GM23338 (cell line): ENCODE measurements around the gene TMEM170B. TPM values are rescaled to one million over a fixed set of nuclear protein-coding genes. Genes with fewer than 3 reads are reported as not detected.
A peak's percentile ranks its signal among the peaks of the same experiment; 100 is the strongest.

ENCODE experiments used
- ATAC-seq: fragments of 200-7000 bp; cut with Tn5 transposase; 3 replicates; pipeline ENCODE4 v1.9.1; 2020
- DNase-seq: peaks from one replicate; pipeline ENCODE4 v3.0.0-alpha.2; 2015; ENCODE audit warnings: low spot score
- H2AFZ ChIP-seq: fragments of 200-600 bp; sonication (generic); 2 replicates; pipeline ENCODE4 v1.8.0; 2016; ENCODE audit warnings: antibody characterized with exemption, mild to moderate bottlenecking, moderate library complexity
- H3F3A ChIP-seq: fragments of 200-600 bp; sonication (generic); replicated peaks from 2 replicates; pipeline ENCODE4 v1.8.0; 2017; ENCODE audit warnings: antibody characterized with exemption, mixed run types, low read depth
- H3K27ac ChIP-seq: fragments of 200-600 bp; sonication (generic); 2 replicates; pipeline ENCODE4 v1.6.1; 2016; ENCODE audit warnings: low read depth
- H3K27me3 ChIP-seq: fragments of 200-600 bp; sonication (generic); 2 replicates; pipeline ENCODE4 v1.8.0; 2016; ENCODE audit warnings: mild to moderate bottlenecking, mixed run types, moderate library complexity; ENCODE audit not compliant: insufficient read depth
- H3K36me3 ChIP-seq: fragments of 200-600 bp; sonication (generic); 2 replicates; pipeline ENCODE4 v1.8.0; 2016; ENCODE audit warnings: mild to moderate bottlenecking; ENCODE audit not compliant: insufficient read depth
- H3K4me1 ChIP-seq: fragments of 200-600 bp; sonication (generic); 2 replicates; pipeline ENCODE4 v1.8.0; 2016; ENCODE audit warnings: mild to moderate bottlenecking, moderate library complexity; ENCODE audit not compliant: insufficient read depth
- H3K4me2 ChIP-seq: fragments of 200-600 bp; sonication (generic); 2 replicates; pipeline ENCODE4 v1.7.1; 2017; ENCODE audit warnings: mixed run types
- H3K4me3 ChIP-seq: fragments of 200-600 bp; sonication (generic); 2 replicates; pipeline ENCODE4 v1.6.1; 2016; ENCODE audit warnings: mixed run types
- H3K79me2 ChIP-seq: fragments of 200-600 bp; sonication (generic); replicated peaks from 2 replicates; pipeline ENCODE4 v1.8.0; 2017; ENCODE audit warnings: mild to moderate bottlenecking; ENCODE audit not compliant: insufficient read depth
- H3K9me2 ChIP-seq: fragments of 200-600 bp; sonication (generic); 2 replicates; pipeline ENCODE4 v1.8.0; 2017; ENCODE audit not compliant: insufficient read depth
- H4K20me1 ChIP-seq: fragments of 200-600 bp; sonication (generic); replicated peaks from 2 replicates; pipeline ENCODE4 v1.8.0; 2017; ENCODE audit warnings: mild to moderate bottlenecking; ENCODE audit not compliant: insufficient read depth
- H3K27ac Mint-ChIP-seq: 2 replicates; pipeline ENCODE4 v1.8.0; 2020; ENCODE audit warnings: inconsistent platforms, mild to moderate bottlenecking, moderate library complexity, mixed read lengths
- H3K27me3 Mint-ChIP-seq: 3 replicates; pipeline ENCODE4 v1.8.0; 2022; ENCODE audit warnings: low read depth, mild to moderate bottlenecking, moderate library complexity, mixed read lengths, inconsistent platforms; ENCODE audit not compliant: insufficient read depth, poor library complexity
- H3K36me3 Mint-ChIP-seq: 3 replicates; pipeline ENCODE4 v1.8.0; 2021; ENCODE audit warnings: low read depth, mild to moderate bottlenecking, inconsistent platforms, moderate library complexity, mixed read lengths
- H3K4me1 Mint-ChIP-seq: 3 replicates; pipeline ENCODE4 v1.8.0; 2020; ENCODE audit warnings: mild to moderate bottlenecking, inconsistent platforms, mixed read lengths
- H3K4me3 Mint-ChIP-seq: 3 replicates; pipeline ENCODE4 v1.8.0; 2021; ENCODE audit warnings: moderate library complexity, mild to moderate bottlenecking, inconsistent platforms, mixed read lengths
- H3K9me3 Mint-ChIP-seq: 3 replicates; pipeline ENCODE4 v1.8.0; 2020; ENCODE audit warnings: moderate library complexity, mild to moderate bottlenecking, inconsistent platforms, mixed read lengths
- CREB1 ChIP-seq: fragments of 250-450 bp; sonication (Bioruptor Pico); IDR thresholded peaks from 2 replicates; pipeline ENCODE4 v1.5.0; 2020; ENCODE audit warnings: low read depth, mild to moderate bottlenecking, moderate library complexity
- EZH2 ChIP-seq: fragments of 200-600 bp; sonication (generic); IDR thresholded peaks from one replicate; pipeline ENCODE4 v1.8.0; 2017; ENCODE audit warnings: antibody characterized with exemption, mild to moderate bottlenecking, low read depth; ENCODE audit not compliant: unreplicated experiment
- EZH2phosphoT487 ChIP-seq: fragments of 200-600 bp; sonication (generic); IDR thresholded peaks from one replicate; pipeline ENCODE4 v1.8.1; 2018; ENCODE audit warnings: antibody characterized with exemption; ENCODE audit not compliant: unreplicated experiment
- JUNB ChIP-seq: IDR thresholded peaks from one replicate; pipeline ENCODE4 v1.6.1; 2016; ENCODE audit warnings: antibody characterized with exemption; ENCODE audit not compliant: unreplicated experiment
- NANOG ChIP-seq: IDR thresholded peaks from 2 replicates; pipeline ENCODE4 v1.6.1; 2016; ENCODE audit warnings: antibody characterized with exemption, borderline replicate concordance
- POLR2AphosphoS5 ChIP-seq: IDR thresholded peaks from 2 replicates; pipeline ENCODE4 v1.6.1; 2016; ENCODE audit warnings: antibody characterized with exemption, low read depth
- STAT1 ChIP-seq: IDR thresholded peaks from one replicate; pipeline ENCODE4 v1.6.1; 2016; ENCODE audit warnings: antibody characterized with exemption; ENCODE audit not compliant: unreplicated experiment
- ZNF114 ChIP-seq: fragments of 250-450 bp; sonication (Bioruptor Pico); IDR thresholded peaks from 2 replicates; pipeline ENCODE4 v1.5.0; 2020; ENCODE audit warnings: mild to moderate bottlenecking, moderate library complexity
- ZNF331 ChIP-seq: fragments of 250-450 bp; sonication (Bioruptor Pico); IDR thresholded peaks from 2 replicates; pipeline ENCODE4 v1.5.0; 2020; ENCODE audit warnings: low read depth, mild to moderate bottlenecking, moderate library complexity
- polyA plus RNA-seq: library from polyadenylated mRNA; unstranded; fragments of >200 nt; fragmentation: Nextera tagmentation; extraction: Ambion mirVana; gene quantifications from 2 replicates; pipeline ENCODE4 v1.2.1, GENCODE V29; 2016
- total RNA-seq: library from RNA; depleted of rRNA; stranded (reverse); fragments of >200 nt; shearing (Covaris generic); gene quantifications from 2 replicates; pipeline ENCODE4 v1.2.3, GENCODE V29; 2014
- TF ChIP-seq, protein P1 (sequence below): fragments of 250-450 bp; sonication (Bioruptor Pico); IDR thresholded peaks from 2 replicates; pipeline ENCODE4 v1.5.0; 2020; ENCODE audit warnings: mild to moderate bottlenecking, moderate library complexity
- TF ChIP-seq, protein P2 (sequence below): IDR thresholded peaks from one replicate; pipeline ENCODE4 v1.6.1; 2018; ENCODE audit warnings: antibody characterized with exemption; ENCODE audit not compliant: unreplicated experiment
- TF ChIP-seq, protein P3 (sequence below): IDR thresholded peaks from 2 replicates; pipeline ENCODE4 v1.6.1; 2016; ENCODE audit warnings: antibody characterized with exemption
- TF ChIP-seq, protein P4 (sequence below), 2 experiments: fragments of 200-600 bp in 1 of 2; sonication (generic) in 1 of 2; conservative IDR thresholded peaks; 2 replicates each; pipeline versions ENCODE4 v1.5.1 to v1.6.1; 2016 to 2017; ENCODE audit warnings: antibody characterized with exemption in 2 of 2, low read depth in 2 of 2, mild to moderate bottlenecking in 2 of 2, moderate library complexity in 1 of 2

Gene TMEM170B
- total and polyA plus RNA-seq, 2 experiments from 2014 or later, result 2.0 to 6.9 TPM

DNA sequence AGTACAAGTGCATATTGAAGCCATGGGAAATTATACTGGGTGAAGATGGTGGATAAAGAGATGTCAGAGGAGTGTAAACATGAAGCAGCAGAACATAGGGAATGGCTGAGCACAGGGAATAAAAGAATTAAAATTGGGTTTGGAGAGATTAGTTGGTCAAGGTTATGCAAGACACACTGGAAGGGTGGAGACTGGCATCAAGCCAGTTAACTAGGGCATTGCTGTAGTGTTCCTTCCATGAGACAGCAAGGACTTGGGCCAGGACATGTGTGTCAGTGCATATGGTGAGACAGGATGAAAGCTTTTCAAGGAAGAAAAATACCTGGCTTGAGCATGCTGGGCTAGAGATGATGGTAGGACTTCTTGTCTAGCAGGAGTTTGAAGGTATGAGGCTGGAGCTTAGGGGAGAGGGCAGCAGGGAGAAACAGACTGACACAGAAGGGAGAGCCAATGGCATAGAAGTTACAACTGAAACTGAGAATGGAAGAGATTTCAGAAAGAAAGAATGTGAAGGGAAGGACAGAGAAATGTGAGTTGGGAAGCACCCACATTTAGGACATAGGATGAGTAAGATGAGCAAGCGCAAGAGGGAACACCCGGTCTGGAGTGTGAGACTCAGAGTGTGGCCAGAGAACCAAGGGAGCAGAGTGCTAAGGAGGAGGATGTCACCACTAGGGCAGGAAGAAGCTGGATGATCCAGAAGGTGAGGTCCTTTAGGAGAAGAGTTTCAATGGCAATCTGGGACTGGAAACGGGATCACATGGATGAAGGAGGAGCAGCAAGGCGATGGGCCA lies 14.5 kb upstream of the TMEM170B start:
- ATAC-seq (no peak), DNase-seq (no peak)
- H3K4me3 Mint-ChIP-seq, result no peak overlapping the region
- H3K27ac ChIP-seq, result no peak overlapping the region
- no peaks in the 10 kb centered on the region for H4K20me1 ChIP-seq
- H3K27ac Mint-ChIP-seq, result no peak overlapping the region
- no peak overlapping the region for H3K4me2 ChIP-seq
- no peaks in the 10 kb centered on the region for H3K4me1 ChIP-seq
- no peaks in the 10 kb centered on the region for H3K36me3 ChIP-seq
- no peaks in the 10 kb centered on the region for H3K79me2 ChIP-seq
- H3K4me3 ChIP-seq, result no peak overlapping the region
- no peaks in the 10 kb centered on the region for H3K27me3 ChIP-seq
- TF ChIP-seq, protein P1, sequence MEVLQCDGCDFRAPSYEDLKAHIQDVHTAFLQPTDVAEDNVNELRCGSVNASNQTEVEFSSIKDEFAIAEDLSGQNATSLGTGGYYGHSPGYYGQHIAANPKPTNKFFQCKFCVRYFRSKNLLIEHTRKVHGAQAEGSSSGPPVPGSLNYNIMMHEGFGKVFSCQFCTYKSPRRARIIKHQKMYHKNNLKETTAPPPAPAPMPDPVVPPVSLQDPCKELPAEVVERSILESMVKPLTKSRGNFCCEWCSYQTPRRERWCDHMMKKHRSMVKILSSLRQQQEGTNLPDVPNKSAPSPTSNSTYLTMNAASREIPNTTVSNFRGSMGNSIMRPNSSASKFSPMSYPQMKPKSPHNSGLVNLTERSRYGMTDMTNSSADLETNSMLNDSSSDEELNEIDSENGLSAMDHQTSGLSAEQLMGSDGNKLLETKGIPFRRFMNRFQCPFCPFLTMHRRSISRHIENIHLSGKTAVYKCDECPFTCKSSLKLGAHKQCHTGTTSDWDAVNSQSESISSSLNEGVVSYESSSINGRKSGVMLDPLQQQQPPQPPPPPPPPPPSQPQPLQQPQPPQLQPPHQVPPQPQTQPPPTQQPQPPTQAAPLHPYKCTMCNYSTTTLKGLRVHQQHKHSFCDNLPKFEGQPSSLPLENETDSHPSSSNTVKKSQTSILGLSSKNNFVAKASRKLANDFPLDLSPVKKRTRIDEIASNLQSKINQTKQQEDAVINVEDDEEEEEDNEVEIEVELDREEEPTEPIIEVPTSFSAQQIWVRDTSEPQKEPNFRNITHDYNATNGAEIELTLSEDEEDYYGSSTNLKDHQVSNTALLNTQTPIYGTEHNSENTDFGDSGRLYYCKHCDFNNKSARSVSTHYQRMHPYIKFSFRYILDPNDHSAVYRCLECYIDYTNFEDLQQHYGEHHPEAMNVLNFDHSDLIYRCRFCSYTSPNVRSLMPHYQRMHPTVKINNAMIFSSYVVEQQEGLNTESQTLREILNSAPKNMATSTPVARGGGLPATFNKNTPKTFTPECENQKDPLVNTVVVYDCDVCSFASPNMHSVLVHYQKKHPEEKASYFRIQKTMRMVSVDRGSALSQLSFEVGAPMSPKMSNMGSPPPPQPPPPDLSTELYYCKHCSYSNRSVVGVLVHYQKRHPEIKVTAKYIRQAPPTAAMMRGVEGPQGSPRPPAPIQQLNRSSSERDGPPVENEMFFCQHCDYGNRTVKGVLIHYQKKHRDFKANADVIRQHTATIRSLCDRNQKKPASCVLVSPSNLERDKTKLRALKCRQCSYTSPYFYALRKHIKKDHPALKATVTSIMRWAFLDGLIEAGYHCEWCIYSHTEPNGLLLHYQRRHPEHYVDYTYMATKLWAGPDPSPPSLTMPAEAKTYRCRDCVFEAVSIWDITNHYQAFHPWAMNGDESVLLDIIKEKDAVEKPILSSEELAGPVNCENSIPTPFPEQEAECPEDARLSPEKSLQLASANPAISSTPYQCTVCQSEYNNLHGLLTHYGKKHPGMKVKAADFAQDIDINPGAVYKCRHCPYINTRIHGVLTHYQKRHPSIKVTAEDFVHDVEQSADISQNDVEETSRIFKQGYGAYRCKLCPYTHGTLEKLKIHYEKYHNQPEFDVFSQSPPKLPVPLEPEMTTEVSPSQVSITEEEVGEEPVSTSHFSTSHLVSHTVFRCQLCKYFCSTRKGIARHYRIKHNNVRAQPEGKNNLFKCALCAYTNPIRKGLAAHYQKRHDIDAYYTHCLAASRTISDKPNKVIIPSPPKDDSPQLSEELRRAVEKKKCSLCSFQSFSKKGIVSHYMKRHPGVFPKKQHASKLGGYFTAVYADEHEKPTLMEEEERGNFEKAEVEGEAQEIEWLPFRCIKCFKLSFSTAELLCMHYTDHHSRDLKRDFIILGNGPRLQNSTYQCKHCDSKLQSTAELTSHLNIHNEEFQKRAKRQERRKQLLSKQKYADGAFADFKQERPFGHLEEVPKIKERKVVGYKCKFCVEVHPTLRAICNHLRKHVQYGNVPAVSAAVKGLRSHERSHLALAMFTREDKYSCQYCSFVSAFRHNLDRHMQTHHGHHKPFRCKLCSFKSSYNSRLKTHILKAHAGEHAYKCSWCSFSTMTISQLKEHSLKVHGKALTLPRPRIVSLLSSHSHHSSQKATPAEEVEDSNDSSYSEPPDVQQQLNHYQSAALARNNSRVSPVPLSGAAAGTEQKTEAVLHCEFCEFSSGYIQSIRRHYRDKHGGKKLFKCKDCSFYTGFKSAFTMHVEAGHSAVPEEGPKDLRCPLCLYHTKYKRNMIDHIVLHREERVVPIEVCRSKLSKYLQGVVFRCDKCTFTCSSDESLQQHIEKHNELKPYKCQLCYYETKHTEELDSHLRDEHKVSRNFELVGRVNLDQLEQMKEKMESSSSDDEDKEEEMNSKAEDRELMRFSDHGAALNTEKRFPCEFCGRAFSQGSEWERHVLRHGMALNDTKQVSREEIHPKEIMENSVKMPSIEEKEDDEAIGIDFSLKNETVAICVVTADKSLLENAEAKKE (CRISPR knock-in tag), result no peak
- TF ChIP-seq ZNF331 (CRISPR knock-in tag), result no peak
- no peak for TF ChIP-seq EZH2phosphoT487
- TF ChIP-seq EZH2, result no peak
- no peak for TF ChIP-seq CREB1 (CRISPR knock-in tag)
- TF ChIP-seq JUNB, result no peak
- TF ChIP-seq, protein P2, sequence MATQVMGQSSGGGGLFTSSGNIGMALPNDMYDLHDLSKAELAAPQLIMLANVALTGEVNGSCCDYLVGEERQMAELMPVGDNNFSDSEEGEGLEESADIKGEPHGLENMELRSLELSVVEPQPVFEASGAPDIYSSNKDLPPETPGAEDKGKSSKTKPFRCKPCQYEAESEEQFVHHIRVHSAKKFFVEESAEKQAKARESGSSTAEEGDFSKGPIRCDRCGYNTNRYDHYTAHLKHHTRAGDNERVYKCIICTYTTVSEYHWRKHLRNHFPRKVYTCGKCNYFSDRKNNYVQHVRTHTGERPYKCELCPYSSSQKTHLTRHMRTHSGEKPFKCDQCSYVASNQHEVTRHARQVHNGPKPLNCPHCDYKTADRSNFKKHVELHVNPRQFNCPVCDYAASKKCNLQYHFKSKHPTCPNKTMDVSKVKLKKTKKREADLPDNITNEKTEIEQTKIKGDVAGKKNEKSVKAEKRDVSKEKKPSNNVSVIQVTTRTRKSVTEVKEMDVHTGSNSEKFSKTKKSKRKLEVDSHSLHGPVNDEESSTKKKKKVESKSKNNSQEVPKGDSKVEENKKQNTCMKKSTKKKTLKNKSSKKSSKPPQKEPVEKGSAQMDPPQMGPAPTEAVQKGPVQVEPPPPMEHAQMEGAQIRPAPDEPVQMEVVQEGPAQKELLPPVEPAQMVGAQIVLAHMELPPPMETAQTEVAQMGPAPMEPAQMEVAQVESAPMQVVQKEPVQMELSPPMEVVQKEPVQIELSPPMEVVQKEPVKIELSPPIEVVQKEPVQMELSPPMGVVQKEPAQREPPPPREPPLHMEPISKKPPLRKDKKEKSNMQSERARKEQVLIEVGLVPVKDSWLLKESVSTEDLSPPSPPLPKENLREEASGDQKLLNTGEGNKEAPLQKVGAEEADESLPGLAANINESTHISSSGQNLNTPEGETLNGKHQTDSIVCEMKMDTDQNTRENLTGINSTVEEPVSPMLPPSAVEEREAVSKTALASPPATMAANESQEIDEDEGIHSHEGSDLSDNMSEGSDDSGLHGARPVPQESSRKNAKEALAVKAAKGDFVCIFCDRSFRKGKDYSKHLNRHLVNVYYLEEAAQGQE, result no peak
- TF ChIP-seq NANOG, result no peak
- TF ChIP-seq, protein P3, sequence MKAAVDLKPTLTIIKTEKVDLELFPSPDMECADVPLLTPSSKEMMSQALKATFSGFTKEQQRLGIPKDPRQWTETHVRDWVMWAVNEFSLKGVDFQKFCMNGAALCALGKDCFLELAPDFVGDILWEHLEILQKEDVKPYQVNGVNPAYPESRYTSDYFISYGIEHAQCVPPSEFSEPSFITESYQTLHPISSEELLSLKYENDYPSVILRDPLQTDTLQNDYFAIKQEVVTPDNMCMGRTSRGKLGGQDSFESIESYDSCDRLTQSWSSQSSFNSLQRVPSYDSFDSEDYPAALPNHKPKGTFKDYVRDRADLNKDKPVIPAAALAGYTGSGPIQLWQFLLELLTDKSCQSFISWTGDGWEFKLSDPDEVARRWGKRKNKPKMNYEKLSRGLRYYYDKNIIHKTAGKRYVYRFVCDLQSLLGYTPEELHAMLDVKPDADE, result no peak
- TF ChIP-seq, protein P4, sequence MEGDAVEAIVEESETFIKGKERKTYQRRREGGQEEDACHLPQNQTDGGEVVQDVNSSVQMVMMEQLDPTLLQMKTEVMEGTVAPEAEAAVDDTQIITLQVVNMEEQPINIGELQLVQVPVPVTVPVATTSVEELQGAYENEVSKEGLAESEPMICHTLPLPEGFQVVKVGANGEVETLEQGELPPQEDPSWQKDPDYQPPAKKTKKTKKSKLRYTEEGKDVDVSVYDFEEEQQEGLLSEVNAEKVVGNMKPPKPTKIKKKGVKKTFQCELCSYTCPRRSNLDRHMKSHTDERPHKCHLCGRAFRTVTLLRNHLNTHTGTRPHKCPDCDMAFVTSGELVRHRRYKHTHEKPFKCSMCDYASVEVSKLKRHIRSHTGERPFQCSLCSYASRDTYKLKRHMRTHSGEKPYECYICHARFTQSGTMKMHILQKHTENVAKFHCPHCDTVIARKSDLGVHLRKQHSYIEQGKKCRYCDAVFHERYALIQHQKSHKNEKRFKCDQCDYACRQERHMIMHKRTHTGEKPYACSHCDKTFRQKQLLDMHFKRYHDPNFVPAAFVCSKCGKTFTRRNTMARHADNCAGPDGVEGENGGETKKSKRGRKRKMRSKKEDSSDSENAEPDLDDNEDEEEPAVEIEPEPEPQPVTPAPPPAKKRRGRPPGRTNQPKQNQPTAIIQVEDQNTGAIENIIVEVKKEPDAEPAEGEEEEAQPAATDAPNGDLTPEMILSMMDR (conservative IDR thresholded peaks at IDR 0.05; ENCODE audit: low read depth in 2 of 2), result no peak
- TF ChIP-seq POLR2AphosphoS5, result no peak
- TF ChIP-seq STAT1, result no peak
- TF ChIP-seq ZNF114, result no peak
- no peaks in the 10 kb centered on the region for H3K4me1 Mint-ChIP-seq
- no peaks in the 10 kb centered on the region for H3K27me3 Mint-ChIP-seq
- peak overlapping the region; percentile 53; the same call in 1 of the 2 replicates for H2AFZ ChIP-seq
- H3K9me2 ChIP-seq, result peaks cover 3% of the 10 kb centered on the region; the same call in 1 of the 2 replicates
- peaks cover 5% of the 10 kb centered on the region; the same call in 1 of the 3 replicates for H3K9me3 Mint-ChIP-seq
- H3F3A ChIP-seq, result no peaks in the 10 kb centered on the region
- H3K36me3 Mint-ChIP-seq, result no peaks in the 10 kb centered on the region
